HepG2 (cell line): ENCODE results near the gene STPG4. TPM values are rescaled to one million over a fixed set of nuclear protein-coding genes. Genes with fewer than 3 reads are reported as not detected.

Experiments used
- ATAC-seq: fragments of 200-7000 bp; cut with Tn5 transposase; 3 replicates; pipeline ENCODE4 v1.9.1; 2020; ENCODE audit warnings: mild to moderate bottlenecking, moderate library complexity
- BruUV-seq: library from RNA; stranded (reverse); fragments of 400-500 nt; replicated peaks from 2 replicates; lab custom pipeline; 2021; lab: Mats Ljungman, UMichigan
- CTCF ChIA-PET: fragments of 300-600 bp; formaldehyde crosslinking; extraction: SDS; loops from one replicate; lab custom pipeline; 2021; ENCODE audit warnings: low total read pairs, inconsistent platforms, low intra/inter-chr PET ratio; lab: Yijun Ruan, JAX
- POLR2A ChIA-PET: fragments of 350-600 bp; sonication (Branson Sonifier 250); formaldehyde crosslinking; loops from one replicate; lab custom pipeline; 2020; ENCODE audit warnings: antibody characterized with exemption, inconsistent platforms; lab: Yijun Ruan, JAX
- DNase-seq: peaks from one replicate; pipeline ENCODE4 v3.0.0-alpha.2; 2015; ENCODE audit warnings: low spot score
- FAIRE-seq: peaks from 3 replicates; lab custom pipeline; 2011; peaks lifted over from hg19 to GRCh38; lab: Jason Lieb, UNC
- H2AFZ ChIP-seq: one replicate; pipeline ENCODE4 v1.6.1; 2011; ENCODE audit warnings: low read length, inconsistent platforms
- H3K27ac ChIP-seq: fragments of 300-600 bp; 3 replicates; pipeline ENCODE4 v1.8.0; 2011; ENCODE audit warnings: mixed run types, mild to moderate bottlenecking, mixed read lengths, low read length, inconsistent platforms; ENCODE audit not compliant: insufficient read depth; ENCODE audit errors: extremely low read length
- H3K27me3 ChIP-seq, 2 experiments: fragments of 200-600 bp in 1 of 2; 2 replicates in 1 of 2; 3 replicates in 1 of 2; pipeline versions ENCODE4 v1.6.0 to v1.8.0; 2011; ENCODE audit warnings: low read length in 2 of 2, mild to moderate bottlenecking in 2 of 2, moderate library complexity in 2 of 2, inconsistent platforms in 1 of 2; ENCODE audit not compliant: insufficient read depth in 2 of 2, control insufficient read depth in 1 of 2
- H3K36me3 ChIP-seq, 2 experiments: fragments of 200-600 bp in 1 of 2; replicated peaks in 1 of 2; 2 replicates in 1 of 2; 3 replicates in 1 of 2; pipeline versions ENCODE4 v1.5.1 to v1.8.0; 2011; ENCODE audit warnings: low read length in 2 of 2, inconsistent platforms in 1 of 2; ENCODE audit not compliant: insufficient read depth in 2 of 2, control insufficient read depth in 1 of 2
- H3K4me1 ChIP-seq: 2 replicates; pipeline ENCODE4 v1.5.1; 2012; ENCODE audit warnings: low read length, inconsistent platforms; ENCODE audit not compliant: insufficient read depth
- H3K4me2 ChIP-seq: 2 replicates; pipeline ENCODE4 v1.6.0; 2011; ENCODE audit warnings: low read depth, low read length, inconsistent platforms
- H3K4me3 ChIP-seq, 3 experiments: fragments of 200-600 bp in 1 of 3; sonication (generic), shearing (Covaris generic) in 1 of 3; replicated peaks in 1 of 3; 2 replicates each; pipeline ENCODE4 v1.5.1; 2011 to 2016; ENCODE audit warnings: low read length in 3 of 3, inconsistent platforms in 2 of 3, low read depth in 2 of 3, mild to moderate bottlenecking in 2 of 3, control low read depth in 1 of 3, mixed read lengths in 1 of 3; ENCODE audit not compliant: insufficient read depth in 1 of 3
- H3K79me2 ChIP-seq: one replicate; pipeline ENCODE4 v1.6.1; 2011; ENCODE audit warnings: low read length, inconsistent platforms; ENCODE audit not compliant: insufficient read depth
- H3K9ac ChIP-seq: 2 replicates; pipeline ENCODE4 v1.6.0; 2011; ENCODE audit warnings: mild to moderate bottlenecking, low read depth, low read length, inconsistent platforms; ENCODE audit not compliant: insufficient read depth
- H3K9me3 ChIP-seq: 2 replicates; pipeline ENCODE4 v1.5.1; 2012; ENCODE audit warnings: mild to moderate bottlenecking, low read length
- H4K20me1 ChIP-seq: 2 replicates; pipeline ENCODE4 v1.6.0; 2011; ENCODE audit warnings: inconsistent platforms, mild to moderate bottlenecking, low read length, moderate library complexity; ENCODE audit not compliant: insufficient read depth
- ISL2 ChIP-seq: sonication (generic); formaldehyde crosslinking; IDR thresholded peaks from 2 replicates; pipeline ENCODE4 v1.5.0; 2020; ENCODE audit warnings: missing genetic modification reagents
- MEIS2 ChIP-seq: sonication (generic); formaldehyde crosslinking; IDR thresholded peaks from 2 replicates; pipeline ENCODE4 v1.9.0; 2021; ENCODE audit warnings: mild to moderate bottlenecking, missing genetic modification reagents
- MTF2 ChIP-seq: sonication (generic); formaldehyde crosslinking; IDR thresholded peaks from 2 replicates; pipeline ENCODE4 v1.5.0; 2020; ENCODE audit warnings: missing genetic modification reagents, borderline replicate concordance
- NR3C1 ChIP-seq: sonication (generic); formaldehyde crosslinking; IDR thresholded peaks from 2 replicates; pipeline ENCODE4 v1.4.0; 2020; ENCODE audit warnings: missing genetic modification reagents
- NRL ChIP-seq: sonication (generic); formaldehyde crosslinking; IDR thresholded peaks from 2 replicates; pipeline ENCODE4 v1.5.0; 2020; ENCODE audit warnings: missing genetic modification reagents, mild to moderate bottlenecking, moderate library complexity, borderline replicate concordance
- RBM22 ChIP-seq: fragments of 200-400 bp; formaldehyde crosslinking; optimal IDR thresholded peaks from 2 replicates; pipeline ENCODE3; 2017; ENCODE audit warnings: mild to moderate bottlenecking, low read length, moderate library complexity
- SETDB1 ChIP-seq: sonication (generic); formaldehyde crosslinking; IDR thresholded peaks from 2 replicates; pipeline ENCODE4 v1.5.1; 2020; ENCODE audit warnings: missing genetic modification reagents, mild to moderate bottlenecking, borderline replicate concordance
- ZNF17 ChIP-seq: sonication (generic); formaldehyde crosslinking; IDR thresholded peaks from 2 replicates; pipeline ENCODE4 v1.5.0; 2020; ENCODE audit warnings: mild to moderate bottlenecking, missing genetic modification reagents
- ZNF205 ChIP-seq: IDR thresholded peaks from 2 replicates; pipeline ENCODE4 v1.6.1; 2018; ENCODE audit warnings: missing biosample characterization, missing genetic modification reagents
- ZNF607 ChIP-seq: sonication (generic); formaldehyde crosslinking; IDR thresholded peaks from 2 replicates; pipeline ENCODE4 v1.5.1; 2020; ENCODE audit warnings: missing genetic modification reagents, mild to moderate bottlenecking, borderline replicate concordance
- WGBS: methylation state at CpG from one replicate; pipeline ENCODE4 v1.1.6; 2017; ENCODE audit warnings: low lambda C conversion rate; 5-methylcytosine and 5-hydroxymethylcytosine counted together
- in situ Hi-C: cut with HindIII; loops from 2 replicates; pipeline ENCODE4 v1.10.0; 2017; ENCODE audit warnings: low pct_unique_long_range_greater_than_20kb; ENCODE audit not compliant: extremely low pct_ligation_motif_present
- intact Hi-C: fragments of 100-400 bp; cut with micrococcal nuclease; formaldehyde crosslinking; loops from one replicate; pipeline ENCODE4 v1.10.0; 2022; ENCODE audit not compliant: unreplicated experiment
- polyA plus RNA-seq, 8 experiments: library from polyadenylated mRNA; depleted of rRNA in 3 of 8; stranded (reverse) in 7 of 8; unstranded in 1 of 8; fragments of >200 nt; fragmentation: Illumina TruSeq in 4 of 8; extraction: Trizol in 4 of 8; gene quantifications; 2 replicates each; pipeline versions ENCODE4 v1.2.1 to v1.2.3, GENCODE V29; 2011 to 2016; ENCODE audit warnings: low read depth in 4 of 8, missing spikeins in 1 of 8, mixed read lengths in 1 of 8; ENCODE audit not compliant: insufficient read depth in 1 of 8
- total RNA-seq, 5 experiments: library from RNA; depleted of rRNA; stranded (reverse); fragments of >200 nt; fragmentation: Illumina TruSeq; extraction: Trizol; gene quantifications; 2 replicates each; pipeline ENCODE4 v1.2.3, GENCODE V29; 2016; ENCODE audit warnings: low read depth in 1 of 5

The STPG4 gene
- total and polyA plus RNA-seq, 2 of the 13 experiments (the other 11 are each of a cell fraction or from before 2014, with no cell fraction given), result 0.11 to 0.15 TPM

GRCh38 chr2:47073217-47073616 lies 81.9 kb downstream of the STPG4 start:
- H3K9ac ChIP-seq, result no peak overlapping the region
- intact Hi-C loops, result no loop called here
- 95% methylated on average over 6 of the region's 9 CpGs for WGBS
- peaks cover 88% of the 10 kb centered on the region for H3K4me1 ChIP-seq
- CTCF ChIA-PET, result no interaction called here
- no peak for TF ChIP-seq ZNF17 (CRISPR knock-in tag)
- no peak for TF ChIP-seq NR3C1
- TF ChIP-seq ZNF607 (CRISPR knock-in tag), result no peak
- no peak for TF ChIP-seq SETDB1 (CRISPR knock-in tag)
- no peak for TF ChIP-seq ISL2 (CRISPR knock-in tag)
- no peak for TF ChIP-seq MTF2 (CRISPR knock-in tag)
- TF ChIP-seq ZNF205 (CRISPR knock-in tag), result no peak
- TF ChIP-seq RBM22, result peak; percentile 63
- TF ChIP-seq MEIS2 (CRISPR knock-in tag), result no peak
- TF ChIP-seq NRL (CRISPR knock-in tag), result 0 out of 2 replicates have a peak, but pooled peaks have one; percentile 15
- TF ChIP-seq, all 625 proteins: peak for 2
- Histone ChIP-seq H3K27me3 (no peaks in the 10 kb centered on the region), H3K9me3 (no peaks in the 10 kb centered on the region), H3K27ac (peak overlapping the region; percentile 20), H3K4me2 (no peak overlapping the region), H2AFZ (no peak overlapping the region), H3K4me3 (no peak overlapping the region), H4K20me1 (no peaks in the 10 kb centered on the region), H3K36me3 (no peaks in the 10 kb centered on the region; a peak in 1 of 5 replicates), H3K79me2 (no peaks in the 10 kb centered on the region)
- FAIRE-seq (no peak), DNase-seq (no peak), ATAC-seq (no peak)
- POLR2A ChIA-PET, result no interaction called here
- no TSS peak for BruUV-seq
- in situ Hi-C loops, result loop anchor here (5.0 kb wide), 1 partner anchor 36 kb away; no protein-coding TSS in a partner anchor
